ENCODE results near the gene DNM3.

DNM3 gene

DNA sequence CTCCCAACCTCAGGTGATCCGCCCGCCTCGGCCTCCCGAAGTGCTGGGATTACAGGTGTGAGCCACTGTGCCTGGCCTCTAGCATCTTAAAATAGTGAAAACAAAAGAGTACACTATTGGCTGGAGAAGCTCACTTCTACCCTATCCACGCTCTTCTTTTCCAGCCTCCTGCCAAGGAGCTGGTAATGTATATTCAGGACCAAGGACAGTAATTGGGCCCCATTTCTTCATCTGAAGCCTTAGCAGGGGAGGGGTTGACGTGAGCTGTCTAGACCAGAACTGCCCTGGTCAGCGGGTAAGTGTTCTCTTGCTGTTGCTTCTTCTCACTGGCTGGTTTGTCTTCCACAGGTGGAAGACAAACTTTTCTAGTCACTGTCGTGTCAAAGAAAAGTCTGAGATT, 70.2 kb downstream of the DNM3 start:
- H2BK12ac ChIP-seq (ENCODE audit: low read length in 2 of 2): no peak overlapping the region

GRCh38 chr1:171912509-171913175, 71.3 kb downstream of the DNM3 start:
- Histone ChIP-seq H3K9ac (ENCODE audit: low read length) (no peak overlapping the region), H3K9me3 (ENCODE audit: control insufficient read depth, low read length) (no peaks in the 10 kb centered on the region), H3K4me2 (ENCODE audit: low read length, poor library complexity, severe bottlenecking) (no peak overlapping the region), H3K79me1 (replicated peaks; ENCODE audit: low read length, poor library complexity, severe bottlenecking) (no peaks in the 10 kb centered on the region), H3K18ac (ENCODE audit: low read depth in 1 of 2, low read length in 2 of 2) (no peak overlapping the region), H4K8ac (ENCODE audit: low read length) (no peak overlapping the region), H2AK5ac (ENCODE audit: low read length, severe bottlenecking) (no peak overlapping the region), H3K36me3 (ENCODE audit: control insufficient read depth in 1 of 2, insufficient read depth in 2 of 2, low read depth in 1 of 2, low read length in 2 of 2) (no peaks in the 10 kb centered on the region), H3K4me1 (ENCODE audit: control insufficient read depth, insufficient read depth, low read depth, low read length) (peaks cover 7% of the 10 kb centered on the region), H3K4me3 (ENCODE audit: insufficient read depth in 1 of 2, low read depth in 1 of 2, low read length in 2 of 2) (no peak overlapping the region), H2BK5ac (ENCODE audit: low read depth, low read length, poor library complexity, severe bottlenecking) (no peak overlapping the region), H2BK15ac (ENCODE audit: low read depth, poor library complexity, severe bottlenecking) (no peak overlapping the region), H4K91ac (ENCODE audit: low read length) (no peak overlapping the region), H3K14ac (ENCODE audit: low read length in 2 of 2) (no peak overlapping the region), H3K23ac (ENCODE audit: low read length in 2 of 2) (no peak overlapping the region), H2AFZ (ENCODE audit: low read depth, low read length) (no peak overlapping the region), H3K27me3 (ENCODE audit: control insufficient read depth in 1 of 2, insufficient read depth in 1 of 2, low read length in 2 of 2) (no peaks in the 10 kb centered on the region), H2BK12ac (ENCODE audit: low read length in 2 of 2) (no peak overlapping the region), H3K4ac (ENCODE audit: low read depth in 1 of 2, low read length in 2 of 2) (no peak overlapping the region), H3K27ac (ENCODE audit: low read length, poor library complexity, severe bottlenecking) (no peak overlapping the region), H2BK120ac (ENCODE audit: low read depth, low read length) (no peak overlapping the region)
- WGBS: 73% methylated on average over 1 of the region's 2 CpGs
- DNase-seq: no peak

More for the DNA sequence above, 70.2 kb downstream of the DNM3 start:
- no peak overlapping the region for H2BK5ac ChIP-seq (ENCODE audit: low read depth, low read length, poor library complexity, severe bottlenecking)
- peaks cover 7% of the 10 kb centered on the region for H3K4me1 ChIP-seq (ENCODE audit: control insufficient read depth, insufficient read depth, low read depth, low read length)
- no peaks in the 10 kb centered on the region for H3K79me1 ChIP-seq (replicated peaks; ENCODE audit: low read length, poor library complexity, severe bottlenecking)
- no peak overlapping the region for H3K23ac ChIP-seq (ENCODE audit: low read length in 2 of 2)
- 94% methylated on average over 8 of the region's 8 CpGs for WGBS
- DNase-seq: peak; percentile 6
- H3K4ac ChIP-seq (ENCODE audit: low read depth in 1 of 2, low read length in 2 of 2): no peak overlapping the region
- H3K14ac ChIP-seq (ENCODE audit: low read length in 2 of 2): no peak overlapping the region
- H2BK120ac ChIP-seq (ENCODE audit: low read depth, low read length): no peak overlapping the region
- H3K36me3 ChIP-seq (ENCODE audit: control insufficient read depth in 1 of 2, insufficient read depth in 2 of 2, low read depth in 1 of 2, low read length in 2 of 2): no peaks in the 10 kb centered on the region
- no peaks in the 10 kb centered on the region for H3K27me3 ChIP-seq (ENCODE audit: control insufficient read depth in 1 of 2, insufficient read depth in 1 of 2, low read length in 2 of 2)
- peak overlapping the region; percentile 84 for H2AK5ac ChIP-seq (ENCODE audit: low read length, severe bottlenecking)
- no peak overlapping the region for H4K8ac ChIP-seq (ENCODE audit: low read length)
- no peak overlapping the region for H3K18ac ChIP-seq (ENCODE audit: low read depth in 1 of 2, low read length in 2 of 2)
- H2AFZ ChIP-seq (ENCODE audit: low read depth, low read length): no peak overlapping the region
- no peak overlapping the region for H3K27ac ChIP-seq (ENCODE audit: low read length, poor library complexity, severe bottlenecking)
- no peak overlapping the region for H4K91ac ChIP-seq (ENCODE audit: low read length)
- H2BK15ac ChIP-seq (ENCODE audit: low read depth, poor library complexity, severe bottlenecking): no peak overlapping the region
- H3K4me2 ChIP-seq (ENCODE audit: low read length, poor library complexity, severe bottlenecking): no peak overlapping the region
- no peak overlapping the region for H3K9ac ChIP-seq (ENCODE audit: low read length)
- no peaks in the 10 kb centered on the region for H3K9me3 ChIP-seq (ENCODE audit: control insufficient read depth, low read length)
- no peak overlapping the region for H3K4me3 ChIP-seq (ENCODE audit: insufficient read depth in 1 of 2, low read depth in 1 of 2, low read length in 2 of 2)

DNA sequence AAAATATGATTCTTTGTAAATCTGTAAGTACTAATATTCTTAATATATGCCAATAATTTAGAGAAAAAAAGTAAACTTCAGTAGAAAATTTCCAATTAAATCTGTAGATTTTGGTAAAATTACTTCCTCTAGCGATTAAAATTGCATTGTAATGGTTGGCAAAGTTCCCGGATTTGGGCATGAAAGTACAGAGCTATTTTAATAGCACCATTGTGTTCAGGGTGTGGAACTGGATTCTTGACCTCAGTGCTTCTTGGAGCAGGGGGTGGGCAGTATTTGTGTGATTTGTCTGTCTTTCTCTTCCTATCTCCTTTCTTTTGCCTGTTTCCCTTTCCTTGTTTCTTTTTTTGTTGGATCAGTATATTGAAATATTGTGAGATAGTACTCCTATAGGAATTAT, 72.1 kb downstream of the DNM3 start:
- H3K27me3 ChIP-seq (ENCODE audit: control insufficient read depth in 1 of 2, insufficient read depth in 1 of 2, low read length in 2 of 2): no peaks in the 10 kb centered on the region

GRCh38 chr1:171916315-171916771, 75.0 kb downstream of the DNM3 start:
- Histone ChIP-seq H4K8ac (ENCODE audit: low read length) (no peak overlapping the region), H3K9ac (ENCODE audit: low read length) (no peak overlapping the region), H2BK15ac (ENCODE audit: low read depth, poor library complexity, severe bottlenecking) (no peak overlapping the region), H2BK5ac (ENCODE audit: low read depth, low read length, poor library complexity, severe bottlenecking) (no peak overlapping the region), H3K4me2 (ENCODE audit: low read length, poor library complexity, severe bottlenecking) (no peak overlapping the region), H3K23ac (ENCODE audit: low read length in 2 of 2) (no peak overlapping the region), H3K27me3 (ENCODE audit: control insufficient read depth in 1 of 2, insufficient read depth in 1 of 2, low read length in 2 of 2) (no peaks in the 10 kb centered on the region), H3K18ac (ENCODE audit: low read depth in 1 of 2, low read length in 2 of 2) (no peak overlapping the region), H4K91ac (ENCODE audit: low read length) (no peak overlapping the region), H3K4ac (ENCODE audit: low read depth in 1 of 2, low read length in 2 of 2) (no peak overlapping the region), H2BK12ac (ENCODE audit: low read length in 2 of 2) (no peak overlapping the region), H3K27ac (ENCODE audit: low read length, poor library complexity, severe bottlenecking) (no peak overlapping the region), H3K9me3 (ENCODE audit: control insufficient read depth, low read length) (no peaks in the 10 kb centered on the region), H3K4me3 (ENCODE audit: insufficient read depth in 1 of 2, low read depth in 1 of 2, low read length in 2 of 2) (no peak overlapping the region), H3K36me3 (ENCODE audit: control insufficient read depth in 1 of 2, insufficient read depth in 2 of 2, low read depth in 1 of 2, low read length in 2 of 2) (no peaks in the 10 kb centered on the region), H3K4me1 (ENCODE audit: control insufficient read depth, insufficient read depth, low read depth, low read length) (peaks cover 5% of the 10 kb centered on the region), H2AK5ac (ENCODE audit: low read length, severe bottlenecking) (no peak overlapping the region), H3K79me1 (replicated peaks; ENCODE audit: low read length, poor library complexity, severe bottlenecking) (no peaks in the 10 kb centered on the region), H2AFZ (ENCODE audit: low read depth, low read length) (no peak overlapping the region), H3K14ac (ENCODE audit: low read length in 2 of 2) (no peak overlapping the region), H2BK120ac (ENCODE audit: low read depth, low read length) (no peak overlapping the region)
- DNase-seq: no peak
- 53% methylated on average over 3 of the region's 3 CpGs for WGBS

More for the DNA sequence above, 72.1 kb downstream of the DNM3 start:
- H4K91ac ChIP-seq (ENCODE audit: low read length): no peak overlapping the region
- no peak overlapping the region for H2BK15ac ChIP-seq (ENCODE audit: low read depth, poor library complexity, severe bottlenecking)
- no peak overlapping the region for H3K27ac ChIP-seq (ENCODE audit: low read length, poor library complexity, severe bottlenecking)
- no peak overlapping the region for H3K4ac ChIP-seq (ENCODE audit: low read depth in 1 of 2, low read length in 2 of 2)
- no peak overlapping the region for H3K18ac ChIP-seq (ENCODE audit: low read depth in 1 of 2, low read length in 2 of 2)
- H3K79me1 ChIP-seq (replicated peaks; ENCODE audit: low read length, poor library complexity, severe bottlenecking): no peaks in the 10 kb centered on the region
- H2BK5ac ChIP-seq (ENCODE audit: low read depth, low read length, poor library complexity, severe bottlenecking): no peak overlapping the region
- H2AK5ac ChIP-seq (ENCODE audit: low read length, severe bottlenecking): no peak overlapping the region
- H3K9ac ChIP-seq (ENCODE audit: low read length): no peak overlapping the region
- H2AFZ ChIP-seq (ENCODE audit: low read depth, low read length): no peak overlapping the region
- peaks cover 7% of the 10 kb centered on the region for H3K4me1 ChIP-seq (ENCODE audit: control insufficient read depth, insufficient read depth, low read depth, low read length)
- 96% methylated on average over 2 of the region's 2 CpGs for WGBS
- no peak overlapping the region for H3K4me2 ChIP-seq (ENCODE audit: low read length, poor library complexity, severe bottlenecking)
- no peak for DNase-seq
- H3K9me3 ChIP-seq (ENCODE audit: control insufficient read depth, low read length): no peaks in the 10 kb centered on the region
- no peak overlapping the region for H2BK120ac ChIP-seq (ENCODE audit: low read depth, low read length)
- H3K4me3 ChIP-seq (ENCODE audit: insufficient read depth in 1 of 2, low read depth in 1 of 2, low read length in 2 of 2): no peak overlapping the region
- H3K36me3 ChIP-seq (ENCODE audit: control insufficient read depth in 1 of 2, insufficient read depth in 2 of 2, low read depth in 1 of 2, low read length in 2 of 2): no peaks in the 10 kb centered on the region
- no peak overlapping the region for H3K14ac ChIP-seq (ENCODE audit: low read length in 2 of 2)
- H3K23ac ChIP-seq (ENCODE audit: low read length in 2 of 2): no peak overlapping the region
- H2BK12ac ChIP-seq (ENCODE audit: low read length in 2 of 2): no peak overlapping the region
- no peak overlapping the region for H4K8ac ChIP-seq (ENCODE audit: low read length)
